ENCODE measurements around the gene SPTY2D1.

DNA sequence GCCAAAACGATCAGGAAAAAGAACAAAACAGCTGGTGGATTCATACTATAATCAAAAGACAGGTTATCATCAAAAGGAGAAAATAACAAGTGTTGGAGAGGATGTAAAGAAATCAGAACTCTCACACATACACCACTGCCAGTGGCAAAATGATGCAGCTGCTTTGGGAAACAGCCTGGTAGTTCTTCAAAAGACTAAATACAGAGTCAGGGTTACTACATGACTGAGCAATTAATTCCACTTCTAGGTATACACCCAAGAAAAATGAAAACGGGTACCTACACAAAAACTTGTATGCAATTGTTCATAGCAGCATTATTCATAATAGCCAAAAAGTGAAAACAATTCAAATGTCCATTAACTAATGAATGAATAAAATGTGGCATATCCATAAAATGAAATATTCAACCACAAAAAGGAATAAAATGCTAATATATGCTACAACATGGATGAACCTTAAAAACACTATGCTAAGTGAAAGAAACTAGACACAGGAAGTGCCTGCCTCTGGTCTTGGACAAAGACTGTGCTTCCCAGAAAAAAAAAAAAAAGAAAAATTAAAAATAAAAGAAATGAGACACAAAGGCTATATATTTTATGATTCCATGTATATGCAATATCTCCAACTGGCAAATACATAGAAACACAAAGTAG, 53.9 kb downstream of the SPTY2D1 start:
- TF ChIP-seq, protein P1, sequence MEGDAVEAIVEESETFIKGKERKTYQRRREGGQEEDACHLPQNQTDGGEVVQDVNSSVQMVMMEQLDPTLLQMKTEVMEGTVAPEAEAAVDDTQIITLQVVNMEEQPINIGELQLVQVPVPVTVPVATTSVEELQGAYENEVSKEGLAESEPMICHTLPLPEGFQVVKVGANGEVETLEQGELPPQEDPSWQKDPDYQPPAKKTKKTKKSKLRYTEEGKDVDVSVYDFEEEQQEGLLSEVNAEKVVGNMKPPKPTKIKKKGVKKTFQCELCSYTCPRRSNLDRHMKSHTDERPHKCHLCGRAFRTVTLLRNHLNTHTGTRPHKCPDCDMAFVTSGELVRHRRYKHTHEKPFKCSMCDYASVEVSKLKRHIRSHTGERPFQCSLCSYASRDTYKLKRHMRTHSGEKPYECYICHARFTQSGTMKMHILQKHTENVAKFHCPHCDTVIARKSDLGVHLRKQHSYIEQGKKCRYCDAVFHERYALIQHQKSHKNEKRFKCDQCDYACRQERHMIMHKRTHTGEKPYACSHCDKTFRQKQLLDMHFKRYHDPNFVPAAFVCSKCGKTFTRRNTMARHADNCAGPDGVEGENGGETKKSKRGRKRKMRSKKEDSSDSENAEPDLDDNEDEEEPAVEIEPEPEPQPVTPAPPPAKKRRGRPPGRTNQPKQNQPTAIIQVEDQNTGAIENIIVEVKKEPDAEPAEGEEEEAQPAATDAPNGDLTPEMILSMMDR (IDR thresholded peaks at IDR 0.05; ENCODE audit: insufficient read depth, low read length, poor library complexity, severe bottlenecking), result no peak
- no peak for TF ChIP-seq EZH2phosphoT487 (conservative IDR thresholded peaks at IDR 0.05; ENCODE audit: low read length)
